ENCODE measurements around the gene CEMIP.

DNA sequence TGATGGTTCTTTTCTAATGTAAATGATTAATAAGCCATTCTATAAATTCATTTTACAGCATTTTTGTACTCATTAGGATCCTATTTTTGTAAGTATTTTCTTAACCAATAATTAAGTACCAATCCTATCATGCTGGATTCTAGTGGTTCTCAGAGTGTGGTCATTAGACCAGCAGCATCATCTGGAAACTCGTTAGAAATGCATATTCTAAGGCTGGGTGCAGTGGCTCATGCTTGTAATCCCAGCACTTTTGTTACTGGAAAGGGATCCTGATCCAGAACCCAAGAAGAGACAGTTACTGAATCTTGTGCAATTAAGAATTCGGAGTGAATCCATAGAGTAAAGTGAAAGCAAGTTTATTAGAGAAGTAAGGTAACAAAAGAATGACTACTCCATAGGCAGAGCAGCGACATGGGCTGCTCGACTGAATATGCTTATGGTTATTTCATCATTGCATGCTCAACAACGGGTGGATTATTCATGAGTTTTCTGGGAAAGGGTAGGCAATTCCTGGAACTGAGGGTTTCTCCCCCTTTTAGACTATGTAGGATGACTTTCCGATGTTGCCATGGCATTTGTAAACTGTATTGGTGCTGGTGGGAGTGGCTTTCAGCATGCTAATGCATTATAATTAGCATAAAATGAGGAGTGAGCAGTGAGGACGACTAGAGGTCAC, 9.9 kb upstream of the CEMIP start:
- TF ChIP-seq, protein P1, sequence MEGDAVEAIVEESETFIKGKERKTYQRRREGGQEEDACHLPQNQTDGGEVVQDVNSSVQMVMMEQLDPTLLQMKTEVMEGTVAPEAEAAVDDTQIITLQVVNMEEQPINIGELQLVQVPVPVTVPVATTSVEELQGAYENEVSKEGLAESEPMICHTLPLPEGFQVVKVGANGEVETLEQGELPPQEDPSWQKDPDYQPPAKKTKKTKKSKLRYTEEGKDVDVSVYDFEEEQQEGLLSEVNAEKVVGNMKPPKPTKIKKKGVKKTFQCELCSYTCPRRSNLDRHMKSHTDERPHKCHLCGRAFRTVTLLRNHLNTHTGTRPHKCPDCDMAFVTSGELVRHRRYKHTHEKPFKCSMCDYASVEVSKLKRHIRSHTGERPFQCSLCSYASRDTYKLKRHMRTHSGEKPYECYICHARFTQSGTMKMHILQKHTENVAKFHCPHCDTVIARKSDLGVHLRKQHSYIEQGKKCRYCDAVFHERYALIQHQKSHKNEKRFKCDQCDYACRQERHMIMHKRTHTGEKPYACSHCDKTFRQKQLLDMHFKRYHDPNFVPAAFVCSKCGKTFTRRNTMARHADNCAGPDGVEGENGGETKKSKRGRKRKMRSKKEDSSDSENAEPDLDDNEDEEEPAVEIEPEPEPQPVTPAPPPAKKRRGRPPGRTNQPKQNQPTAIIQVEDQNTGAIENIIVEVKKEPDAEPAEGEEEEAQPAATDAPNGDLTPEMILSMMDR (IDR thresholded peaks at IDR 0.05): no peak
- TF ChIP-seq POLR2A (IDR thresholded peaks at IDR 0.05): no peak
